ENCODE results near the gene ERCC3.

ERCC3 gene

DNA sequence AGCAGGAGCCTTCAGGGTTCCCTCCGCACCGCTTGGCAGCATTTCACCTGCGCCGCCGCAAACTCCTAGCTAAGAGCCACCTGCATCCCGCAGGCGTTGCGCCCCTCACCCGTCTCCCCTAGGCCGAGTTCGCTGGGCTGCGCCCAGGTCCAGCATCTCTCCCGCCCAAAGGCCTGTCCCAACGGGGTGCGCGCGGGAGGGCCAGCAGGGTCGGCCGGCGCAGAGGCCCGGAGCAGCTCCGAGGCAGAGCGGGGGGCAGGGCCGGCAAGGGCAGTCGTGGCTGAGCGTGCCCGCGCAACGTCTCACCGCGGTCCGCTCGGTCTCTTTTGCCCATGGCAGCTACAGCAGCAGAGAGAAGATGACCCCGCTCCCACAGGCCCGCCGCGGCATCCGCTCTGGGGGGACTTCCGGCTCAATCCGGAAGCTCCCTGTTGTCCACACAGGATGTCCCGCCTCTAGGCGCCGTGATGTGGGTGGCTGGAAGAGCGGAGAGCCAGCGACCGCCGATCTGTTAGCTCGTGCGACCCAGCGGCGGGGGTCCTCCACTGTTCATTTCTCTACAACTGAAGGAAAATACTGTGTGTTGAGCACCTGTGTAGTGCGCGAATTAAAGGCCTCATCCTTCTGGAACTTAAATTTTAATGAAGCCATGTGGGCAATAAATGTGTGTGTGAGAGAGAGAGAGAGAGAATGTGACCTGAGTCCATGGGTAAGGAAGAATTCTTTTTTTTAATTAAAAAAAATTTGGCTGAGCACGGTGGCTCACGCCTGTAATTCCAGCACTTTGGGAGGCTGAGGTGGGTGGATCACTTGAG lies at the start of gene ERCC3:
TSS of gene ERCC3 (minus strand) at position 397 of the 815 bp plus-strand sequence. CDS start at position 334, 63 bp downstream.
- peak; percentile 53 for DNase-seq

DNA sequence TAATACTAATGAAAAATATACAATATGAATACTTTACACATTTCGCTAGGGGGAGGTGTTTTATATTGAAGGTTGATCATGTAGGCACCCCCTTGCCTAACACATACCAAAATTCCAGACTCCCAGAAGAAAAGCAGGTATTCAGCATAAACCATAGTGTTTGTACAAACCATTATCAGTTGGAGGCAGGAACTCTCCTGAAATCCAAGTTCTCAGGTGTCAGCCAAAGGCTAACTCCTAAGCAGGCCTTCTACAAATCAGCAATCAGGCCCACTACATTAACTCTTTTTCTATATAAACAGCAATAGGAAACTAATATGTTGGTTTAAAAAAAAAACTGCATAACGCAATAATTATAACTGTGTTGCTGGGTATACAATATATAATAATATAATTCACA lies 49.3 kb upstream of the ERCC3 start:
- DNase-seq = no peak

DNA sequence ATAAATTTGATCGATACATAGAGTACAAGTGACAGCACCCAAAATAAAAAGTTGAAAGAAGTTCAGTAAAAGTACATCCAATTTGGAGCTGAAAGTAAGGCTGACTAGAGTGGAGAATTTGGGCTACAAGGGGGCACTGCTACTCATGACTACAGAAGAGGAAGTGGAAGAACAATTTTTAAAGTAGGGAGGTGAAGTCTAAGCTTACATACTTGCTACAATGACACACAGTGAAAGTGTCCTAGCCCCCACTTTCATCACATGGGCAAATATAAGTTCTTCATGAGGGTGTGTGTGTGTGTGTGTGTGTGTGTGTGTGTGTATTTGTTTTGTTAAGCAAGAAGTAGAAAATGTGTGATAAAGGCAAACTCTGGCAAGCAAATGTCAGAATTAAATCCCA lies 48.2 kb upstream of the ERCC3 start:
- DNase-seq = no peak

DNA sequence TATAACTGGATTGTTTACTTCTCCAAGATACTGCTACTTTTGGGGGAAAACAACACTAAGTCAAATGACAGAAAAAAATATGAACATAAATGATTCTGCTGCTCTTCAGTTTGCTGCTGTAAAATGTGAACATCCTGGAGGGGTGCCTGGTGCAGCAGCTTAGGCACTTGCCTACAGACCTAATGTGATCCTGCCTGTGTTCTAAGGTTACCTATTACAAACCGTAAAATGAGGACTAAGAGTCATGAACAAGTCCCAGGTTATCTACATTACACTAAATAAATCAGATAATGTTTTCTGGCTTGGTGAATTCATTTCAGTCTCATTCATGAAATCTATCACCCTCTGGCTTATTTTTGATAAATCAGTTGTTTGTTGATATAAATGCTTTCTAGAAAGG lies 38.4 kb upstream of the ERCC3 start:
- no peak for DNase-seq

DNA sequence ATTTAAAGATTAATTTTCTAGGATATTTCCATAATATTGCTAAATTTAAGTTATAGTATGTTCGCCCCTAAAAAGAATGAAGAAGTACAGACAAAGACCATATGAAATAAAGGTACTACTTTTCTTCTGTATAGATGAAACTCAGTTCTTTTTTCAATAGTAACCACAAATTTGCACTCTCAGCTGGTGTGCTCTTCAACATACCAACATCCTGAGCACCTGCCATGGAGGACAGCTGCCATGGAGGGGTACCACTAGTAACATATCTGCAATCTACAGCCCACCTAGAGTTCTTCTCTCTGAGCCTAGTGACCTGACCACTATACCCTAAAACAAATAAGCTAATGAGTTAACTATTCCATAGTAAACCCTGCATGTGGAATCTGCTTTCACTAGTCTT lies 36.8 kb upstream of the ERCC3 start:
- no peak for DNase-seq

DNA sequence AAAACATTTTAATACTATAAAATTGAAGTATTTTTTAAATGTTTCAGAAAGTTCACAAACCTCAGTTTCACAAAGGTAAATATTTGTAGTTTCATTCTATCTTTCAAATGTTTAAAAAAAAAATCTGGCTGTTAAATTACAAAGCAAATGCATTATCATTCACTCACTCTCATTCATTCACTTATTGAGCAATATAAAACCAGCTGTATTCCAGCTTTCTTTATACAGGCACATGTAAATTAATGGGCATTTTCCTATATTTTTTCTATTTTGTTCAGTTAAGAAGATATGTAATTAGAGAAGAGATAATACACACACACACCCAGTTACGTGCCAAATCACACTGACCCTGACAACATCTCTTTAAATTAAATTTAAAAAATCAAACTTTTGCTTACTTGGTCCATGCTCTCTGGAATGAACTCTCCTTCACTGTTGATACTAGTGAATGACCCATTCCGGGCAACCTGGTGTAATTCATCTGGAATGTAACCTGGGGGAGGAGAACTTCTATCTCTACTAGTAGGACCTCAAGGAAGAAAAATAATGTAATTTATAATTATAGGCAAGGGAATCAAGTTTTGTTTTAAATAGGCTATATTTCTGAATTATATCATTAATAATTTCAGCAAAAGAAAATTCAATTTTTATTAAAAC lies 32.5 kb upstream of the ERCC3 start:
- DNase-seq = no peak

DNA sequence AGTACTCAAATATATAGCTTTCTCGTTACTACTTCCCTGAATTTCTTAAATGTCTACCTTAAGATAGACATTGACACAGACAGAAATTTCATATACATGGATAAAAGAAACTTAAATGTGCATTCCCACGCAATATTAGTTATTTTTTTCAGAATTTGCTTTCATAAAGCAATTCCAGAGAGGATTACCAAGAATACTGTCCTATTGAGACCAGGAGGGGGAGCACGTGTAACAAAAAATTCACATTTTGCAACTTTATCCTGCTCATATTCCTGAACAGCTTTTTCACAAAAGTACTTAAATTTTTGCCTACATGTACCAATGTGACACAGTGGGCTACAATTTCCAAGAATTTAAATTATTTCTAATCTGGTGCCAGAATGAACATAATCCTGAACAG lies 30.7 kb upstream of the ERCC3 start:
- no peak for DNase-seq

DNA sequence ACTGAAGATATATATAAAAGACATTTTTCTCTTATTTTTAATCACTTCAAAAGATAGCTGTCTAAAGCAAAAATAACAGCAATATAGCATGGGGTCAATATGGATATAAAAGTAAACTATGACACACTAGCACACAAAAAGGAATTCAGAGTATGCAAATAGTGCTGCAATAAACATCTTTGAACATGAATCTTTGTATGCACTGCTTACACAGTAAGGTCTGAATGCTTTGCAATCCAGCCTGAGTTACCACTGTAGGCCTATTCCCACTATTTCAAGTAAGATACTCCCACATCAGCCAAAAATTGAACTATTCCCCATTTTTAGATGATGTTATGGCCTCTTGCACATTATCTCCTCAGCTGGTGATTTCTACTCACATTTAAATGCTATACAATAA lies 27.4 kb upstream of the ERCC3 start:
- no peak for DNase-seq

DNA sequence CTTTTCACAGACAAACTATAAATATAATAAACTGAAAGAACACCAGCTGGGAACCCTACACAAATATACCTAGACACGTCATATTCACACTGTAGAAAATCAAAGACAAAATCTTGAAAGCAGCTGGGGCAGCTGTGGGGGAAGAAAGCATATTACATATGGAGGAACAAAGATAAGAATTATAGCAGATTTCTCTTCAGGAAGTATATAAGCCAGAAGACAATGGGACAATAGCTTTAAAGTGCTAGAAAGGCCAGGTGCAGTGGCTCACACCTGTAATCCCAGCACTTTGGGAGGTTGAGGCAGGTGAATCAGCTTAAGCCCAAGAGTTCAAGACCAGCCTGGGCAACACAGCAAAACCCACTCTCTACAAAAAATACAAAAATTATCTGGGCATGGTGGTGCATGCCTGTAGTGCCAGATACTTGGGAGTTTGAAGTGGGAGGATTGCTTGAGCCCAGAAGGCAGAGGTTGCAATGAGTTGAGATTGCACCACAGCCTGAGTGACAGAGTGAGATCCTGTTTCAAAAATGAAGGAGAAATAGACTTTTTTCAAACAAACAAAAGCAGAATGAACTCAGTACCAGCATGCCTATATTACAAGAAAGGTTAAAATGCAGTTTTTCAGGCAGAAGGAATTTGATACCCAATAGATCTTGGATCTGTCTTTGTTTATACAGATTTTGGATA lies 26.8 kb upstream of the ERCC3 start:
- DNase-seq = no peak

DNA sequence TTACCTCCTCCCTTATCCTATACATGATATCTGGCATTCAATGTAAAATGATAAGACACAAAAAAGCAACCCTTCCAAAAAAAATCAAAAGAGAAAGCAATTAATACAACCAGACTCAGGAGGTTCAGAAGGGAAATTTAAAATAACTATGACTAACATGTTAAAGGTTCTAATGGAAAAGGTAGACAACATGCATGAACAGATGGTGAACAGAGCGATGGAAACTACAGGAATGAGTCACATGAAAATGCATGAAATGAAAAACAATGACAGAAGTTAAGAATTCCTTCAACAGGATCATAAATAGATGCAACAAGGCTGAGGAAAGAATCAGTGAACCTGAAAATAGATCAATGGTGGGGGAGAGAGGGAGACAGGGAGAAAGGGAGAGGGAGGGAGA lies 26.1 kb upstream of the ERCC3 start:
- DNase-seq = no peak

DNA sequence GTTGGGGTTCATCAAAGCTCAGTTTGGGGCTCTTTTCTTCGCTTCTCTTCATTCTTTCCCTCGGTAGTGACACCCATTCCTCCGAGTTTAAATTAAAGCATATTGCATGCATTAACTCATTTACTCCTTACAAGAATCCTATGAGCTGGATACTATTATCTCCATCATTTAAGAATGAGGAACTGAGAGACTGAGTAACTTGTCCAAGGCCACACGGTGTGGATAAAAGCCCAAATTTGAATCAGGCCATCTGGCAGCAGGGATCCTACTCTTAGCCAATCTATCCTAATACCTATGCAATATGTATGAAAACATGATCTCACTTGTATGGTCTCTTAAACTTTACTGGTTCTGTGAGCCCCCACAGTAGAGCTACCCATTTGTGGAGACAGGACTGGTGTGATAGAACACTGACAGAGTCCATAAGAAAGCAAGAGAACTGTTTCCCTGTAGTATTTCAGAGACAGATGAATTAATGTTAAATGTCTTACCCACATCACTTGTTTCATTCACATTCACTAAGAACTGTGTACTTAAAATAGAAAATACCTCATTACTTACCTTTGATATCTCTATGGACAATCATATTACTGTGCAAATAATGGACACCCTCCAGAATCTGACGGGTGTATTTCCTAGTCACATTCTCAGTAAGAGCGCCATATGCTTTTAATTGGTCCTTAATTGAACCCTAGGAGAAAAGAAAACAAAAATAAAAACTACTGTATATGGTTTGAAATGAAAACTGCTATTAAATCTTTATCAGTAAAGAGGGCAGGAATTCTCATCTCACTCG lies 20.4 kb upstream of the ERCC3 start:
- DNase-seq = no peak

DNA sequence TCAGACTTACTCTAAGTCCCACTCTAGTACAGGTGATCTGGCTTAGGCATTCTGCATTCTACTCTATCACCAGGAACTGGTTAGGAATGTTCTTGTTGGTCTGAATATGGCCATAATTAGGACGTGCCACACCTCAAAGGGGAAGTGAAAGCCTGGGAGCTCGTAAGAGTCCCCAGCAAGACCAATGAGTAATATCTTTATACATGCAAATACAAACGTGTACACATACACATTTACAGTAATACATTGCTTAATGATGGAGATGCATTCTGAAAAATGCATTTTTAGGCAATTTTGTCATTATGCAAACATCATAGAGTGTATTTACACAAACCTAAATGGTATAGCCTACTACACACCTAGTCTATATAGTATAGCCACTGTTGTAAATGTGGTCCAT lies 19.5 kb upstream of the ERCC3 start:
- DNase-seq = no peak

DNA sequence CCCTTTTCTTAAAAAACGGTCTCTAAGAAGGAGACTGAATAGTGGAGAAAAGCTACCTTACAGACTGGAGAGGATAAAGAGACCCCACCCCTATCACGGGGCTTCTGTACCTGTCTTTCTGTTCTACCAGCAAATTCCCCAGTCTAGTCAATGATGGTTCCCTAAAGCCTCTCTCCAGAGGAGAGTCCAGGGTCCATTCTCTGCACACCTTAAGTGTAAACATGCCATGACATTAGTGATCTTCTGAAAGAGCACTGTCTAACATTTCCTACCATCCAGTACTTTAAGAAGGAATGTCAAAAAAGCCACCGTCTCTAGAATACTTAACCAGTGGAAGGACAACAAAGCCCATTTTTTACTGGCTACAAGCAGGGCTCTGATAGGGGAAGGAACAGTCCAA lies 17.0 kb upstream of the ERCC3 start:
- DNase-seq = no peak

DNA sequence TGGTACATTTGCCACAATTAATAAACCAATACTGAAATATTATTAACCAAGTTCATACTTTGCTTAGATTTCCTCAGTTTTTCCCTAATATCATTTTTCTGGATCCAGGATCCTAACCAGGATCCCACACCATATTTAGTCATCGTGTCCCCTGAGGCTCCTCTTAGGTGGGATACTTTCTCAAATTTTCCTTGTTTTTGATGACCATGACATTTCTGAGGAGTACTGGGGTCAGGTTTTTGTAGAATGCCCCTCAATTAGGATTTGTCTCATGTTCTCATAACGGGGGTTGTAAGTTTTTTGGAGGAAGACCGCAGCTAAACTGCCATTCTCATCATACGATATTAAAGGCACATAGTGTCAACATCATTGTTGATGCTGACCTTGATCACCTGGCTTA lies 15.5 kb upstream of the ERCC3 start:
- no peak for DNase-seq

DNA sequence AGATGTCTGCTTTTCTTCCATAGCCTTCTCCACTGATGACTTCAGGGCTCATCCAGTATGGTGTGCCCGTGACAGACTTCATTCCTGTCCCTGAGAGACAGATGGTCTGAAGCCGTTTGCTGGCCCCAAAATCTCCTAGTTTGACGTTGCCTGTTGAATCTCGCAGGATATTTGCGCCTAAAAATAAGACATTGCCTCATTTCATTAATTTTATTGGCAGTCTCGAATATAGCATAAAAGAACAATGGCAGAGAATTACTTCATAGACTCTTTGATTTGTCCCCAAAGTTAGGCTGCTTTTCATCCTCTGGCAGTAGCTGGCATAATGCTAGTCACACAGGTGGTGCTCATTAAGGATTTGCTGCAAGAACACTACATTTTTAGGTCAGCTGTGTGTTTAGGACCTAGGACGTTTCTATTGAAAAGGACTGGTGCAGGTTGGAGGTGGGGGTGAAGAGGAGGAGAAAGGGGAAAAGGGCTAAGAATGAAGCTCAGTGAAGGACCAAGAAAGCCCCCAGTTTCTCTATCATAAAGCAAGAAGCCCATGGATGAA lies 14.7 kb upstream of the ERCC3 start:
- no peak for DNase-seq

DNA sequence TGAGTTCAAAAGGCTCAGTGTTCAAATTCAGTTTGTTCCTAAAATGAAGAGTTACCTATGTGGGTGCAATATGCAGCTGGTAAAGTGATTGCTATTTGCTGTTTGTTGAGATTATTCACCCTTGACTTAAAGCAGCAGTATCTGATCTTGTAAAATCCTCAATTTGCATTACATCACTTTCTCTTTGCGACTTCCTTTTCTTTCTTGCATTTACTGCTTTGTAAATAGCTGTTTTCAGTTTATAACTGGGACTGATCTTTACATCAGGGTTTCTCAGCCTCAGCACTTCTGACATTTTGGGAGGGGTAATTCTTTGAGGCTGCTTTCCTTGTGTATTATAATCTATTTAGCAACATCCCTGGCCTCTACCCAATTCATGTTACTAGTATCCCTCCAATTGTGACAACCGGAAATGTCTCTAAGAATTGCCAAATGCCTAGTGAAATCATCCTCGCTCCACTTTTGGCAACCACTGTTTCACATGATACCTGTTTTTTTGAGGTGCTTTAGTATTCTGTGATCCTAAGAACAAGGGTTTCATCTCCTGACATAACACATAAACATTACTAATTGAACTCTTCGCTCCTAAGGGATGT lies 12.1 kb upstream of the ERCC3 start:
- no peak for DNase-seq

DNA sequence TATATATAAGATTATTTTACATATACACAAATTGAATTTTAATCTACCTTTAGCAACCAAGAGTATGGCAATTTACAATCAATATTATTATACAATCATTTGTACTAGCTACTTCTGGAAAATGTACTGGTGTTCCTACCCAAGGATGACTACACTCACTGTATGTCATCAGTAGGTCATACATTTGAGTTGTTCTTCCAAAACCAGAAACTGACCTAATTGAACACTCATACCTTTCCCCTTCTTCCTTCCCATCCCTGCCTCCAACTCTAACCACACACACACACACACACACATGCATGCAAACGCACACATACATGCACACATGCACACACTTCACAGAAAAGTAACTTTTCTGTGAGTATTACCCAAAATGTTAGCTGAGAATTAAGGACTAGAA lies 8.2 kb upstream of the ERCC3 start:
- DNase-seq = no peak

DNA sequence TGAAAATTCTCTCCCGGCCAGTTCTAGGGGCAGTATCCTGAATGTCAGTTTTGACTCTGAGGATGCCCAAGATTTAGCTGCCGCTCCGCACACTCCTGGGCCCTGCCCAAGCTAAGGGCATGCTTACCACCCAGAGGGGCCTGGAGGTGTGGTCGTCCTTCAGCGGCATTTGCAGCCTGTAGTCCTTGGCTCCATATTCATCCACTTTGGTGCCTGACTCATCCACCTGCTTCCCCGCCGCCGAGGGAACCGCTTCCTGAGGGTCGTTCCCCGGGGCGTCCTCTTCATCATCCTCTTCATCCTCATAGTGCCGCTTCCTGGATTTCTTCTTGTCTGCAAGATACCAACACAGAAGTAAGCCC lies 577 bp downstream of the ERCC3 start:
- peak; percentile 1 for DNase-seq

DNA sequence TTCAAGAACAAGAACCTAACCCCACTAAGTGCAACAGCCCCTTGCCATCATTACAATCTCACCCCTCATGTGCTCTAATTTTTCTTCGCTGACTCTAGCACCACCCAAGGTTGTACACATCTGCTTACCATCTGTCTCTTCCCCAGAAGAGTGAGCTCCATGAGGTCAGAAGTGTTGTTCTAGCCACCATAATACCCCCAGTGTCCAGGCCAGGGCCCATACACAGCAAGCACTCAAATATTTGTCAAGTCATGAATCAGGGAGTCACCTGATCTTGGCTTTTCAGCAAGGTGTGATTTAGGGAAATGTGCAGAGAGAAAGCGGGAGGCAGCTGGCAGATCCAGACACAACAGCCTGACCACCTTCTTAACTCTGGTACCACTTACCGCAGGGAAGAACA lies 5.7 kb downstream of the ERCC3 start:
- no peak for DNase-seq

DNA sequence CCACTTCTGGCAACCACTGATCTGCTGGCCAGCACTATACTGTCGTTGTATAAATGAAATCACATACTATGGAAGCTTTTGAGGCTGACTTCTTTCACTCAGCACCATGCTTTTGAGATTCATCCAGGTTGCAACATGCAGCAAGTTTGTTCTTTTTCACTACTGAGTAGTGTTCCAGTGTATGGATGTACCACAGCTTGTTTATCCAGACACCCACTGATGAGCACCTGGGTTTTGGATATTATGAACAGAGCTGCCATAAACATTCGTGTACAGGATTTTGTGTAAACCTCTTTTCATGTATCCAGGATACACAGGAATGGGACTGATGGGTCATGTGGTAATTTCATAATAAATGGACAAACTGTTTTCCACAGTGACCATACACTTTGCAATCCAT lies 10.7 kb downstream of the ERCC3 start:
- DNase-seq = no peak

DNA sequence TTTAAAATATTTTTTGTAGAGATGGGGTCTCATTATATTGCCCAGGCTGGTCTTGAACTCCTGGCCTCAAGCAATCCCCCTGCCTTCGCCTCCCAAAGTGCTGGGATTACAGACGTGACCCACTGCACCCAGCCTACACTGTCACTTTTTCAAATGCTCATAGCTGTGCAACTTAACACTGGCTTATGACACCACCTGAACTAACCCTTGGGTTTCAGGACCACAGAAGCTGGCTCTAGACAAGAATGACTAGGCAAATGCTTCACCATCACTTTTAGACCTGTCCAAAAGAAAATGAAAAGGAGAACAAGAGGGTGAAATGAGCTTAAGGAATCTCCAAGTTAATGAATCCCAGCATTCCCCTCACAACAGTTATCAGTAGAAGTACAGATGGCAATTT lies 13.3 kb downstream of the ERCC3 start:
- no peak for DNase-seq

DNA sequence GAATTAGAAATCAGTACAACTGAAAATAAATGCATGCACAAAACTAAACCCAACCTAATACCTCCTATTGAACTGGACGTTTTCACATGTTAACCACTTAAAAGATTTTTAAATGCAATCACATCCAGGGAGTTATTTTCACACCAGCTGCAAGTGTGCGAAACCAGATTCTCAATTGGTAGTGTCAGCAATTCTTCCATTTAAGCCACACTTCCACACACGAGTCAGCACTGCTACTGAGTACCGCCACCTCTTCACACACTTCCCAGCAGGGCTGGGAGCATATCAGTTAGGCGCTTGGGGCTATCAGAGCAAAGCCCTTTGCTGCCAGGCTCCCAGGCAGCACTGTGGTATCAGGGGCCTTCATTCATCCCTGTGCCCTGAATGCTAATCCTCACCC lies 14.2 kb downstream of the ERCC3 start:
- no peak for DNase-seq

DNA sequence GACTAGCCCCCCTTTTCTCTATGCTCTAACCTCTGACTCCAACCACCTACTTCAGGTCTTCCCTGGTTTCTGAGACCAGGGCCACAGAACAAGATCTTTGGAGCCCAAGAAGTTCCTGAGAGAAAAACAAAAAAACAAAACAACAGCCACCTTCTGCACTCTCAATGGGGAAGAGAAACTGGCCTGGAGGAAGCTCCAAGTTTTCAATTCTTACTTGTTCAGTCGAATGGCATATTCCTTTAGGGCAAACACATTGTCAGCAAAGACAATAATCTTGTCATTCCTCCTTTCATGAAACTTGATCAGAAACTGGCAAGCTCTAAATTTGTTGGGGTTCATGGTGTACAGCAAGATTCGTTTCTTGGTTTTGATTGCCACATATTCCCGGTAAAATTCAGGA lies 15.0 kb downstream of the ERCC3 start:
- no peak for DNase-seq
